Esophagus squamous epithelium (tissue), 5 donors: ENCODE results near the gene LRP2. TPM values are rescaled to one million over a fixed set of nuclear protein-coding genes. Genes with fewer than 3 reads are reported as not detected.
"Not testable (repeated sequence)": the region's sequence is repeated elsewhere in the genome, so short reads cannot be mapped to it uniquely, and the experiment has no call there.

Experiments
- DNase-seq: peaks from one replicate; lab custom pipeline; 2025; lab: John Stamatoyannopoulos, UW
- H3K27ac ChIP-seq, 4 donors: fragments of 200-600 bp; sonication (generic); one replicate each; pipeline ENCODE4 v1.5.1; 2016 to 2019; ENCODE audit warnings: mild to moderate bottlenecking in 1 of 4
- H3K27me3 ChIP-seq, 4 donors: fragments of 200-600 bp; sonication (generic); 1 replicate in 3 of 4; 2 replicates in 1 of 4; pipeline versions ENCODE4 v1.5.1 to v1.6.0; 2017 to 2021; ENCODE audit warnings: antibody characterized with exemption in 1 of 4
- H3K36me3 ChIP-seq, 3 donors: fragments of 200-600 bp; sonication (generic); one replicate each; pipeline ENCODE4 v1.5.1; 2016 to 2019
- H3K4me1 ChIP-seq, 3 donors: fragments of 200-600 bp; sonication (generic); one replicate each; pipeline ENCODE4 v1.5.1; 2017 to 2019
- H3K4me3 ChIP-seq, 4 donors: fragments of 200-600 bp; sonication (generic); 1 replicate in 3 of 4; 2 replicates in 1 of 4; pipeline ENCODE4 v1.5.1; 2016 to 2019; ENCODE audit warnings: mild to moderate bottlenecking in 2 of 4, moderate library complexity in 1 of 4
- H3K9me3 ChIP-seq, 3 donors: fragments of 200-600 bp; sonication (generic); one replicate each; pipeline ENCODE4 v1.5.1; 2016 to 2019
- CTCF ChIP-seq, 6 experiments: fragments of 450-650 bp in 4 of 6; fragments of 200-600 bp in 2 of 6; sonication (generic) in 2 of 6; IDR thresholded peaks; one replicate each; pipeline ENCODE4 v1.5.1; 2016 to 2019; ENCODE audit warnings: antibody characterized with exemption in 6 of 6, mild to moderate bottlenecking in 4 of 6, moderate library complexity in 4 of 6
- POLR2A ChIP-seq, 4 donors: fragments of 450-650 bp; IDR thresholded peaks; one replicate each; pipeline ENCODE4 v1.6.1; 2017; ENCODE audit warnings: antibody characterized with exemption in 4 of 4, mild to moderate bottlenecking in 4 of 4, moderate library complexity in 3 of 4
- WGBS, 2 donors: methylation state at CpG; one replicate each; pipeline ENCODE4 v1.1.5; 2018; 5-methylcytosine and 5-hydroxymethylcytosine counted together
- intact Hi-C: fragments of 100-400 bp; cut with DNase I; formaldehyde crosslinking; loops from one replicate; pipeline ENCODE4 v1.15.0; 2022
- total RNA-seq, 4 donors: library from RNA; depleted of rRNA; stranded (reverse); fragments of >200 nt; gene quantifications; one replicate each; pipeline ENCODE4 v1.1.0, GENCODE V29; 2016
- donor health status: DM: yes; HTN: yes; CAD: no.

LRP2 gene
- total RNA-seq, 4 donors from 2014 or later = under 0.01 to 0.04 TPM; not detected in 2

- H3K4me1 ChIP-seq = no peaks in the 10 kb centered on the region
- H3K36me3 ChIP-seq = no peaks in the 10 kb centered on the region
- intact Hi-C loops = no loop called here
- WGBS, 2 donors = 92 to 95% methylated on average over 2 to 3 of the region's 3 CpGs
- H3K27me3 ChIP-seq = peaks cover 0 to 11% (median 0%) of the 10 kb centered on the region in 4 donors
- TF ChIP-seq POLR2A (IDR thresholded peaks at IDR 0.05) (no peak), CTCF (IDR thresholded peaks at IDR 0.05) (no peak)
- no peak overlapping the region for H3K27ac ChIP-seq
- DNase-seq = no peak
- H3K4me3 ChIP-seq = no peak overlapping the region
- no peaks in the 10 kb centered on the region for H3K9me3 ChIP-seq
Measured at GRCh38 chr2:169328785-169329184, 33.5 kb downstream of the LRP2 start.

DNA sequence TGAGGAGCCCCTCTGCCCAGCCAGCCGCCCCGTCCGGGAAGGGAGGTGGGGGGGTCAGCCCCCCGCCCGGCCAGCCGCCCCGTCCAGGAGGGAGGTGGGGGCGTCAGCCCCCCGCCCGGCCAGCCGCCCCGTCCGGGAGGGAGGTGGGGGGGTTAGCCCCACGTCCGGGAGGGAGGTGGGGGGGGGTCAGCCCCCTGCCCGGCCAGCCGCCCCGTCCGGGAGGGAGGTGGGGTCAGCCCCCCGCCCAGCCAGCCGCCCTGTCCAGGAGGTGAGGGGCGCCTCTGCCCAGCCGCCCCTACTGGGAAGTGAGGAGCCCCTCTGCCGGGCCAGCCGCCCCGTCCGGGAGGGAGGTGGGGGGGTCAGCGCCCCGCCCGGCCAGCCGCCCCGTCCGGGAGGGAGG is 34.5 kb downstream of the LRP2 start:
- no CpG with 5 or more reads among the region's 33 CpGs for WGBS, 2 donors
- H3K27me3 ChIP-seq = peaks cover 0 to 20% (median 0%) of the 10 kb centered on the region in 4 donors
- intact Hi-C loops, H3K4me1 ChIP-seq, H3K4me3 ChIP-seq, H3K9me3 ChIP-seq, H3K36me3 ChIP-seq, DNase-seq, H3K27ac ChIP-seq: not testable (repeated sequence)

DNA sequence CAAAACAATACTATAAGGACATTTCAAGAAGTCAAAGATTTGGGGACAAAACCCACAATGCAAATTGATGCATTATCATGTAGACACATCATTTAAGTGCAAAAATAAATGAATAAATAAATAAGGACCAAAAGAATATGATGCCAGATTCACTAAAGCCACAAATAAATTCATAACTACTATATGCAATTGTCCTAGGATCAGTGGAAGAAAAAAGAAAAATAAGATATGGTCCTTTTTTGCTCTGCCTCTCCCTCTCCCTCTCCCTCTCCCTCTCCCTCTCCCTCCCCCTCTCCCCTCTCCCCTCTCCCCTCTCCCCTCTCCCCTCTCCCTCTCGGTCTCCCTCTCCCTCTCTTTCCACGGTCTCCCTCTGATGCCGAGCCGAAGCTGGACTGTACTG is 36.4 kb downstream of the LRP2 start:
- H3K9me3 ChIP-seq, H3K27ac ChIP-seq, H3K4me1 ChIP-seq, DNase-seq, H3K4me3 ChIP-seq, intact Hi-C loops, H3K36me3 ChIP-seq: not testable (repeated sequence)
- WGBS, 2 donors = 60% methylated on average over 1 of the region's 4 CpGs; no CpG with 5 or more reads in 1 of the 2 donors
- H3K27me3 ChIP-seq = peaks cover 0 to 22% (median 0%) of the 10 kb centered on the region in 4 donors

GRCh38 chr2:169324581-169325260 is 37.6 kb downstream of the LRP2 start:
- intact Hi-C loops = no loop called here
- TF ChIP-seq POLR2A (IDR thresholded peaks at IDR 0.05) (no peak), CTCF (IDR thresholded peaks at IDR 0.05) (no peak)
- WGBS, 2 donors = 39 to 59% methylated on average over 5 of the region's 5 CpGs
- H3K9me3 ChIP-seq = no peaks in the 10 kb centered on the region
- no peaks in the 10 kb centered on the region for H3K4me1 ChIP-seq
- no peak overlapping the region for H3K4me3 ChIP-seq
- H3K27ac ChIP-seq = no peak overlapping the region
- peaks cover 0 to 18% (median 0%) of the 10 kb centered on the region in 4 donors for H3K27me3 ChIP-seq
- DNase-seq = no peak
- no peaks in the 10 kb centered on the region for H3K36me3 ChIP-seq

GRCh38 chr2:169323841-169324240 is 38.5 kb downstream of the LRP2 start:
- Histone ChIP-seq H3K4me1 (no peaks in the 10 kb centered on the region), H3K4me3 (no peak overlapping the region), H3K9me3 (no peaks in the 10 kb centered on the region), H3K27me3 (peaks cover 0 to 15% (median 0%) of the 10 kb centered on the region in 4 donors), H3K27ac (no peak overlapping the region), H3K36me3 (no peaks in the 10 kb centered on the region)
- TF ChIP-seq CTCF (IDR thresholded peaks at IDR 0.05) (no peak), POLR2A (IDR thresholded peaks at IDR 0.05) (no peak)
- intact Hi-C loops = no loop called here
- 66 to 74% methylated on average over 2 of the region's 2 CpGs for WGBS, 2 donors
- no peak for DNase-seq

DNA sequence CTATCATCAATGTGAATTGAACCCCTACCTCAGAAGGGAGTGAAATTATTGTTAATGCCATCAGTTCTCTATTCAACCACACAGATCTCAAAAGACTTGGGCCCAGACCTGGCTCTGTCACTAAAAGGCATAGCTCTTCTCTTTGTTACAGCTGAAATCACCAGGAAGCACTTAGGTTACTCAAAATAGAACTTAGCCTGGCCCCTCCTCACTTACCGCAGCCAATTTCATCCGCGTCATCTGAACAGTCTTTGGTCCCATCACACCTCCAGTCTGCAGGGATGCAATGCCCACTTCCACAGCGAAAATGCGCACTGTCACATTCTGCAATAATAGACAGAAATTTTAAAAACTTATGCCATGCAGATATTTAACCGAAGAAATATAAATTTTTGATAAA is 41.8 kb downstream of the LRP2 start:
- WGBS, 2 donors = 88 to 93% methylated on average over 6 of the region's 6 CpGs
- TF ChIP-seq CTCF (IDR thresholded peaks at IDR 0.05) = no peak
- intact Hi-C loops = no loop called here
- no peaks in the 10 kb centered on the region for H3K36me3 ChIP-seq
- DNase-seq = no peak
- H3K9me3 ChIP-seq = no peaks in the 10 kb centered on the region
- no peak overlapping the region for H3K27ac ChIP-seq
- peaks cover 0 to 15% (median 0%) of the 10 kb centered on the region in 4 donors for H3K27me3 ChIP-seq
- no peak overlapping the region for H3K4me3 ChIP-seq
- H3K4me1 ChIP-seq = no peaks in the 10 kb centered on the region
